HG02678 (cell line): ENCODE results near the gene DAZ4.
"Not testable (repeated sequence)": the region's sequence is repeated elsewhere in the genome, so short reads cannot be mapped to it uniquely, and the experiment has no call there.

Experiments
- ATAC-seq: cut with Tn5 transposase; IDR thresholded peaks from one replicate; pipeline ENCODE4 v1.9.1; 2021; ENCODE audit warnings: mild to moderate bottlenecking, moderate library complexity; ENCODE audit not compliant: unreplicated experiment

DAZ4 gene

GRCh38 chrY:24833619-24834018 lies at the start of gene DAZ4:
Gene DAZ4 (plus strand): TSS chrY:24833919. CDS start chrY:24834127, 208 bp downstream.
- not testable (repeated sequence) for ATAC-seq

DNA sequence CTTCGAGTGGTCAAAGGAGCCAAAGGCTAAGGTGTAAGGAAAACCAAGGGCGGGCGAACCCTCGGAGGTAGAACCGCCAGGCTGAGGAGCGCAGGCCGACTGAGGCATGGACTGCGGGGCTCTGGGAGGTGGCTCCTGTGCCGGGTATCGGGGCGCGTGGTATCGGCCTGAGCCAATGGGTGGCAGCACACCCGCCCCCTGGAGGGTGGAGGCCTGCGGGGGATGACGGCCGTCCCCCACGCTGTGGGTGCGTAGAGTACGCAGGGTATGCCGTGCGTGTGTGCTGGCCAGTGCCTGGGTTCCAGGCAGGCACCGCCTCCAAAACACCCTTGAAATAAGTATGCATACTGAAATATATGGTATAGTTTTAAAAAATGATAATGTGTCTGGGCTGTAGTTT lies 20.4 kb upstream of the DAZ4 start, which contains the start of gene DAZ3:
TSS of gene DAZ3 (minus strand) at position 101 of the 400 bp plus-strand sequence. CDS start 208 bp downstream, outside the sequence.
- not testable (repeated sequence) for ATAC-seq

GRCh38 chrY:24821836-24822235 lies 11.9 kb upstream of the DAZ4 start:
- ATAC-seq: not testable (repeated sequence)

GRCh38 chrY:24824184-24824879 lies 9.4 kb upstream of the DAZ4 start:
- not testable (repeated sequence) for ATAC-seq

DNA sequence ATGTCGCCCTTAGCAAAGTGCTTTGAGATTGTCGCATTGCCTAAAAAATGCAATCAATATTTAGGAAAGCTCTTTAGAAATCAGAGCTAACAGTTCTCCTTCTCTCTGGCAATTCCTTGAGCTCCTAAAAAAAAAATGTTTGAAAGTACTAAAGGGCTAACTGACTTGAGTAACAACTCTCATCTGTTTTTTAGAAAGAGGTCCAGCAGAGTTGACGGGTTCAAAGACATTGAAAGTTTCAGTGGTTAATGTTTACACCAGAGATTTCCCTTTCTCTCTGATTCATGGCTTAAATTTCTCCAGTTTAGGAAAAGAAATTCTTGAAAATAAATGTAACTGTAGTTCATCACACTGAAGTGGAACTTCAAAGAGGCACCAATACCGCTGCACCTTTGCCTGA lies 8.7 kb upstream of the DAZ4 start:
- ATAC-seq: not testable (repeated sequence)
